Aorta (tissue), 5 donors: ENCODE measurements around the gene IL4I1. TPM values are rescaled to one million over a fixed set of nuclear protein-coding genes. Genes with fewer than 3 reads are reported as not detected.

Source experiments
- ATAC-seq: fragments of 200-7000 bp; cut with Tn5 transposase; one replicate; pipeline ENCODE4 v1.9.1; 2022; ENCODE audit warnings: moderate library complexity; ENCODE audit not compliant: low FRiP score
- DNase-seq, 2 donors: peaks; one replicate each; pipeline ENCODE4 v3.0.0-alpha.2; 2020
- H3K27ac ChIP-seq, 2 donors: one replicate each; pipeline ENCODE4 v1.5.1; 2013; ENCODE audit warnings: low read length in 2 of 2, mild to moderate bottlenecking in 2 of 2, moderate library complexity in 2 of 2, control low read depth in 1 of 2, inconsistent platforms in 1 of 2, low read depth in 1 of 2
- H3K27me3 ChIP-seq, 2 donors: one replicate each; pipeline ENCODE4 v1.6.1; 2013; ENCODE audit warnings: control low read depth in 1 of 2, low read length in 1 of 2, mild to moderate bottlenecking in 1 of 2, moderate library complexity in 1 of 2; ENCODE audit not compliant: insufficient read depth in 2 of 2, control insufficient read depth in 1 of 2
- H3K36me3 ChIP-seq, 2 donors: one replicate each; pipeline ENCODE4 v1.6.1; 2013; ENCODE audit warnings: control low read depth in 1 of 2, low read length in 1 of 2, mild to moderate bottlenecking in 1 of 2; ENCODE audit not compliant: insufficient read depth in 2 of 2, control insufficient read depth in 1 of 2
- H3K4me1 ChIP-seq, 2 donors: one replicate each; pipeline ENCODE4 v1.6.1; 2013; ENCODE audit warnings: low read length in 2 of 2, control low read depth in 1 of 2, mild to moderate bottlenecking in 1 of 2, moderate library complexity in 1 of 2; ENCODE audit not compliant: insufficient read depth in 2 of 2, control insufficient read depth in 1 of 2
- H3K4me3 ChIP-seq, 2 donors: one replicate each; pipeline ENCODE4 v1.5.1; 2013; ENCODE audit warnings: low read length in 2 of 2, control low read depth in 1 of 2, mild to moderate bottlenecking in 1 of 2
- H3K9me3 ChIP-seq: one replicate; pipeline ENCODE4 v1.6.1; 2013; ENCODE audit warnings: mild to moderate bottlenecking, low read length; ENCODE audit not compliant: control insufficient read depth
- WGBS, 2 donors: extraction: QIAGEN DNeasy Blood & Tissue Kit; methylation state at CpG; one replicate each; pipeline ENCODE4 v1.1.7; 2013; 5-methylcytosine and 5-hydroxymethylcytosine counted together
- intact Hi-C, 2 donors: fragments of 100-400 bp; cut with DNase I; formaldehyde crosslinking; loops; one replicate each; pipeline versions ENCODE4 v1.14.2 to v1.15.0; 2022
- polyA plus RNA-seq, 2 donors: library from polyadenylated mRNA; stranded (reverse); fragments of 200-250 nt; gene quantifications; one replicate each; pipeline ENCODE4 v1.2.3, GENCODE V29; 2013
- total RNA-seq, 2 donors: library from RNA; stranded (reverse); fragmentation: NEBNext Ultra II Directional; extraction: Animal tissue kit (Norgen Biotek cat#: 25700); gene quantifications; one replicate each; pipeline ENCODE4 v1.2.1, GENCODE V29; 2021
- donor health status: healthy with polysubstance abuse.
- donor health status: Bipolar disorder and iron deficiency.
- donor health status: DM: no; HTN: no; CAD: no.
- donor health status: DM: no; HTN: no; CAD: no.
- donor health status: DM: yes; HTN: yes; CAD: no.

IL4I1 gene
- total and polyA plus RNA-seq, 4 donors, result 0.50 to 7.2 (median 0.84) TPM; not detected in 1

DNA sequence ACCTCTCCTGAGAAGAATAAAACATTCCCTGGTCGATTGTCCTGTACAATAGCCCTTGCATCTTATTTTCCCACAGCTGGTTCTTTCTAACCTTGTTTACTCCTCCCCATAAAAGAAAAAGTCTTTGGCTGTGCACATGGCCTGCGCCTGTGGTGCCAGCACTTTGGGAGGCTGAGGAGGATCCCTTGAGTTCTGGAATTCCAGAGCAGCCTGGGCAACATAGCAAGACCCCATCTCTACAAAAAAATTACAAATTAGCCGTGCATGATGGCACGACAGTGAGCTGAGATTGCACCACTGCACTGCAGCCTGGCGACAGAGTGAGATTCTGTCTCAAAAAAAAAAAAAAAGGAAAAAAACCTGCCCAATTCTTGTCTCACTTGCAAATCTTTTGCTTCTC is 39.9 kb upstream of the IL4I1 start:
- H3K27ac ChIP-seq, result no peak overlapping the region
- peak; percentile 4 to 14 for DNase-seq
- intact Hi-C loops, result loop anchor here (5.0 to 10.0 kb wide), 2 partner anchors 46 to 198 kb away; no protein-coding TSS in a partner anchor

DNA sequence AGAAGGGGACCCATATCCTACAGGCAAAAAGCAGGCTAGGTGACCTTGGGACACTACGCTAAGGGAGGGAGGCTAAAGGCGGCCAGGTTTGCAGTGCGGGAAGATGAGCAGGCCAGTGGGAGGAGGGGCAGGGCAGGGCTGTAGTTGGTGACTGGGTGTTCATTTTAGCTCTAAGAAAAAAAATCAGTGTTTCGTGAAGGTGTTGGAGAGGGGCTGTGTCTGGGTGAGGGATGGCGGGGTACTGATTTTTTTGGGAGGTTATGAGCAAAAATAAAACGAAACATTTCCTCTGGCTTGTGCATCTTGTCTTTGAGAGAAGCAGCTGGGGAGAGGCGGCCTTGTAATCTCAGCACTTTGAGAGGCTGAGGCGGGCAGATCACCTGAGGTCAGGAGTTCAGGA is 37.0 kb upstream of the IL4I1 start:
- Histone ChIP-seq H3K36me3 (no peaks in the 10 kb centered on the region), H3K9me3 (no peaks in the 10 kb centered on the region), H3K27ac (no peak overlapping the region), H3K4me1 (no peaks in the 10 kb centered on the region), H3K27me3 (no peaks in the 10 kb centered on the region), H3K4me3 (no peak overlapping the region)
- ATAC-seq, result no peak
- intact Hi-C loops, result loop anchor here in 1 of 2 donors (10.0 kb wide), 1 partner anchor 201 kb away; no protein-coding TSS in a partner anchor
- WGBS, 2 donors, result 82 to 90% methylated on average over 8 of the region's 8 CpGs
- peak; percentile 26 to 38 for DNase-seq

More for the DNA sequence above, 39.9 kb upstream of the IL4I1 start:
- Histone ChIP-seq H3K9me3 (no peaks in the 10 kb centered on the region), H3K4me1 (no peaks in the 10 kb centered on the region), H3K27me3 (no peaks in the 10 kb centered on the region), H3K36me3 (no peaks in the 10 kb centered on the region), H3K4me3 (no peak overlapping the region)
- ATAC-seq, result no peak
- WGBS, 2 donors, result 65 to 67% methylated on average over 5 of the region's 5 CpGs

DNA sequence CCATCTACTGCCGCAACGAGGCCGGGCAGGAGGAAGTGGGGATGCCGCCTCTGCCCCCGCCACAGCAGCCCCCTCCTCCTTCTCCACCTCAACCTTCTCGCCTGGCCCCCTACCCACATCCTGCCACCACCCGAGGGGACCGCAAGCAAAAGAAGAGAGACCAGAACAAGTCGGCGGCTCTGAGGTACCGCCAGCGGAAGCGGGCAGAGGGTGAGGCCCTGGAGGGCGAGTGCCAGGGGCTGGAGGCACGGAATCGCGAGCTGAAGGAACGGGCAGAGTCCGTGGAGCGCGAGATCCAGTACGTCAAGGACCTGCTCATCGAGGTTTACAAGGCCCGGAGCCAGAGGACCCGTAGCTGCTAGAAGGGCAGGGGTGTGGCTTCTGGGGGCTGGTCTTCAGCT is 36.0 kb upstream of the IL4I1 start:
- H3K9me3 ChIP-seq, result no peaks in the 10 kb centered on the region
- H3K36me3 ChIP-seq, result no peaks in the 10 kb centered on the region
- H3K4me1 ChIP-seq, result no peaks in the 10 kb centered on the region
- H3K27ac ChIP-seq, result no peak overlapping the region
- ATAC-seq (no peak), DNase-seq (peak; percentile 55 to 72)
- no peaks in the 10 kb centered on the region for H3K27me3 ChIP-seq
- intact Hi-C loops, result loop anchor here in 1 of 2 donors (10.0 kb wide), 1 partner anchor 202 kb away; no protein-coding TSS in a partner anchor
- no peak overlapping the region for H3K4me3 ChIP-seq
- WGBS, 2 donors, result 96% methylated on average over 21 to 25 of the region's 25 CpGs

DNA sequence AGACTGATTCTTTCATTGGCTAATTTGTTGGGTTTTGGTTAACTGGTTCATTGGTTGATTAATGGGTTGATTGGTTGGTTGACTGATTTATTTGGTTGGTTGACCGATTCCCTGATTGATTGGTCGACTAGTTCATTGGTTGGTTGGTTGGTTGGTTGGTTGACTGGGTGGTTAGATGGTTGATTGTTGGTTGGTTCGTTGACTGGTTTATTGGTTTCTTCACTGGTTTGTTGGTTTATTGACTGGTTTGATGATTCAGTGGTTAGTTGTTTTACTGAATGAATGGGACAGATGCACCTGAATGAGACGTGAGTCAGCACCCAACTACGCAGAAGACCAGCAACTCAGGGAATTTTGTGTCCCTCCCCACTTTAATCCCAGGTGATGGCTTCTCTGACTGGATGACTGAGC is 35.4 kb upstream of the IL4I1 start:
- intact Hi-C loops, result loop anchor here in 1 of 2 donors (10.0 kb wide), 1 partner anchor 203 kb away; no protein-coding TSS in a partner anchor
- Histone ChIP-seq H3K4me1 (no peaks in the 10 kb centered on the region), H3K27me3 (no peaks in the 10 kb centered on the region), H3K4me3 (no peak overlapping the region), H3K27ac (no peak overlapping the region), H3K36me3 (no peaks in the 10 kb centered on the region), H3K9me3 (no peaks in the 10 kb centered on the region)
- ATAC-seq (no peak), DNase-seq (no peak)
- WGBS, 2 donors, result 94 to 95% methylated on average over 5 of the region's 5 CpGs

DNA sequence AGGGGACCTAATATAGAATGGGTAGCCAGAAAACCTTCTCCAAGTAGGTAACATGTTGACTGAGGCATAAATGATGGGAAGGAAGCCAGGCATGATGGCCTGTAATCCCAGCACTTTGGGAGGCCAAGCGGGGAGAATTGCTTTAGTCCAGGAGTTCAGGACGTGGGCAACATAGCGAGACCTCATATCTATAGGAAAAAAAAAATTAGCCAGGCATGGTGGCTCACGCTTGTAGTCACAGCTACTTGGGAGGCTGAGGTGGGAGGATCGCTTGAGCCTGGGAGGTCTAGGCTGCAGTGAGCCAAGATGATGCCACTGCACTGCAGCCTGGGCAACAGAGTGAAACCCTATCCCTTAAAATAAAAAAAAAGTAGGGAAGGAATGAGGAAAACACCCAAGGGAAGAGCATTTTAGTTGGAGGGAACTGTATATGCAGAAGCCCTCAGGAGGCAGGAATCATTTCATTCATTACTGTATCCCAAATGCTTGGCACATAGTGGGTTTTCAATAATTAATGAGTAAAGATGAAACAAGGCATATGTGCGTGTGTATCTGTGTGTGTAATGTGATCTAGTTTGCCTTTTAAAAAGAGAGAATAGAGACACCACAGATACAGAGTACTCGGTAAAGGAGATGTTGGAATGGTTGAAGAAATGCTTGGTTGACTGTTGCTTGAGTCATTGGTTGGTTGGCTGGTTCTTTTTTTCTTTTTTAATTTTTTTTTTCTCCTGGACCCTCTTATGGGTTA is 34.8 kb upstream of the IL4I1 start:
- ATAC-seq (no peak), DNase-seq (peak; percentile 9 to 11)
- WGBS, 2 donors, result 91 to 93% methylated on average over 7 of the region's 7 CpGs
- Histone ChIP-seq H3K4me3 (no peak overlapping the region), H3K36me3 (no peaks in the 10 kb centered on the region), H3K4me1 (no peaks in the 10 kb centered on the region), H3K9me3 (no peaks in the 10 kb centered on the region), H3K27me3 (no peaks in the 10 kb centered on the region), H3K27ac (no peak overlapping the region)
- intact Hi-C loops, result loop anchor here in 1 of 2 donors (10.0 kb wide), 1 partner anchor 203 kb away; no protein-coding TSS in a partner anchor

DNA sequence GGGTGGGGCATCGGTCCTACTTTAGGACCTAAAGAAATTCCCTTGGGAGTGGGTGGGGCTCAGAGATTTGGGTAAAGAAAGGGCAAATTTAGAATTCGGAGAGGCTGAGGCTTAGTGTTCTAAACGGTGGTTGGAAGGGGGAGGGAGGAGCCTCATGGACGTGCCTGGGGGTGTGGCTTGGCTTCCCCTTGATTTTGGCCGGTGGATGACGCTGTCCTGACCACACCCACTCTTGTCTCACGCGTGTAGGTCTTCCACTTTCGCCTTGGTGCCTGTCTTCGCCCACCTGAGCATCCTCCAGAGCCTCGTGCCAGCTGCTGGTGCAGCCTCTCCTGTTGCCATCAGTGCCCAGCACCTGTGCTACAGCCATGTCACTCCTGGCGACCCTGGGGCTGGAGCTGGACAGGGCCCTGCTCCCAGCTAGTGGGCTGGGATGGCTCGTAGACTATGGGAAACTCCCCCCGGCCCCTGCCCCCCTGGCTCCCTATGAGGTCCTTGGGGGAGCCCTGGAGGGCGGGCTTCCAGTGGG is 33.9 kb upstream of the IL4I1 start:
- H3K27ac ChIP-seq, result no peak overlapping the region
- no peaks in the 10 kb centered on the region for H3K36me3 ChIP-seq
- H3K27me3 ChIP-seq, result no peaks in the 10 kb centered on the region
- 52 to 57% methylated on average over 15 of the region's 15 CpGs for whole genome bisulfite sequencing, 2 donors
- intact Hi-C loops, result loop anchor here in 1 of 2 donors (10.0 kb wide), 1 partner anchor 204 kb away; no protein-coding TSS in a partner anchor
- no peak for ATAC-seq
- no peak overlapping the region for H3K4me3 ChIP-seq
- no peaks in the 10 kb centered on the region for H3K9me3 ChIP-seq
- peak; percentile 57 to 80 for DNase-seq
- H3K4me1 ChIP-seq, result no peaks in the 10 kb centered on the region

DNA sequence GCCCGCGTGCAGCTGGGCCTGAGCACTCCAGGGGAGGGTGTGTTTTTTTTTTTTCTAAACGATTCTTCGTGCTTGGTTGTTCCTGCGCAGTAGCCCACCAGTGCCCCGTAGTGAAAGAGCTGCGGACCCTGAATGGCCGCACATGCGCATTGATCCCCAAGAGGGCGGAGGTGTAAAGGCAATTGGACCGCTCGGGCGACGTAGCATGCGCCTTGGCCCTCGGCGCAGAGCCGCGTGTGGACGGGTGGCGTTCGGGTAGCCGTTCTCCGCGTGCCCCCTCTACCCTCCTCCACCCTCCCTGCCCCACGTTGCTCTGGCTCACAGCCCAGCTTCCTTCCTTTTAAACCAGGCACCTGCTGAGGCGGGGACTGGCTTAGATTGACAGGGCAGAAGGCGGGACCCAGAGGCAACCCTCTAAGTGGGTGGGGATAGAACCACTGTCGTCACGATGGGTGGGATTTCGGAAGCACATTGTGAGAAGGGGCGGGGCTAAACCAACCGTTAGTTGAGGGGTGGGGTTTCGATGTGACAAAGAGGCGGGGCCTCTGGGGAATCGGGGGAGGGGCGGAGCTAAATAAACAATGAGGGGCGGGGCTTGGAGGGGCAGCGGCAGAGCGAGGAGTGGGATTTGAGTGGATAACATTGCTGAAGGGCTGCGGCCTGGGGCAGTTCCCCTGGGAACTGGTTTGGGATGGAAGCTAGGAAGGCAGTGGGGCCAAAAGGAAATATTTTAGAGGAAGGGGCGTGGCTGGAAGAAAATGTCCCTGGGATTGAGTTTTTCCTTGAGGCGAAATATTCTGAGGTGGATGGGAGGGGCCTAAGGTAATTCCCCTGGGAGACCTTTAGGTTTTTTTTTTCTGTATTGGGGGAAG is 33.2 kb upstream of the IL4I1 start:
- Histone ChIP-seq H3K27me3 (no peaks in the 10 kb centered on the region), H3K4me1 (no peaks in the 10 kb centered on the region), H3K4me3 (peak overlapping the region; percentile 51 to 73), H3K36me3 (no peaks in the 10 kb centered on the region), H3K9me3 (no peaks in the 10 kb centered on the region), H3K27ac (peak overlapping the region in 1 of 2 donors; percentile 34)
- intact Hi-C loops, result loop anchor here in 1 of 2 donors (5.0 to 10.0 kb wide), 2 partner anchors 48 to 205 kb away; no protein-coding TSS in a partner anchor
- DNase-seq, result peak; percentile 96
- ATAC-seq, result peak; percentile 94
- WGBS, 2 donors, result 1% methylated on average over 43 of the region's 43 CpGs

DNA sequence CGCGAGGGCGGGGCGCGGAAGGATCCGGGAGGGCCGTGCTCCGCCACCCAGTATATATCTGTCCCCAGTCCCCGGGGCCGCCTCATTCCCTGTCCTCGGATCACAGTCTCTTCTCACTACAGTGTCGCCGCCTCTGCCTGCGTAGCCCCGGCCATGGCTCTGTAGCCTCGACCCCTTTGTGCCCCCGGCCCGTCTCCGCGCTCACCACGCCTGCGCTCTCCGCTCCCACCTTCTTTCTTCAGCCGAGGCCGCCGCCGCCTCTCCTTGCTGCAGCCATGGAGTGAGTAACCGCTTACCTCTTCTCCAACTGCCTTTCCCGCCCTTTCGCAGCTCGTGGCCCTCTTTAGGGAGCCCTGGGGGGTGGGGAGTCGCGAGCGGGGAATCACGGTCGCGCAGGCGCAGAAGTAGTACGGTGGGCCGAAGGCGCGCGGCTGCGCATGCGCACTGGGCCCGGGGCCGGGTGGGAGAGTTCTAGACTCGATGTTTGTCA is 32.5 kb upstream of the IL4I1 start, which contains the start of the genes ATF5 and NUP62:
TSS of gene ATF5 (plus strand) at position 85 of the 490 bp plus-strand sequence. CDS start 1,646 bp downstream, outside the sequence.
TSS of gene NUP62 (minus strand) at position 384 of the 490 bp plus-strand sequence. CDS start 19,697 bp downstream, outside the sequence.
- peak; percentile 91 for ATAC-seq
- WGBS, 2 donors, result 0 to 1% methylated on average over 42 to 48 of the region's 48 CpGs
- intact Hi-C loops, result loop anchor here in 1 of 2 donors (5.0 kb wide), 1 partner anchor 47 kb away; no protein-coding TSS in a partner anchor
- Histone ChIP-seq H3K9me3 (no peaks in the 10 kb centered on the region), H3K4me1 (no peaks in the 10 kb centered on the region), H3K4me3 (peak within 1 kb of the TSS; percentile 51 to 73), H3K27ac (peak within 1 kb of the TSS in 1 of 2 donors; percentile 88), H3K36me3 (no peaks in the 10 kb centered on the region), H3K27me3 (no peaks in the 10 kb centered on the region)
- peak; percentile 94 to 98 for DNase-seq
